Measurements from ENCODE around the gene BBOX1. TPM values are rescaled to one million over a fixed set of nuclear protein-coding genes. Genes with fewer than 3 reads are reported as not detected.

BBOX1 gene
- total and polyA plus RNA-seq, 9 donors: 0.04 to 2.3 (median 0.52) TPM; not detected in 3

- TF ChIP-seq, protein P1, sequence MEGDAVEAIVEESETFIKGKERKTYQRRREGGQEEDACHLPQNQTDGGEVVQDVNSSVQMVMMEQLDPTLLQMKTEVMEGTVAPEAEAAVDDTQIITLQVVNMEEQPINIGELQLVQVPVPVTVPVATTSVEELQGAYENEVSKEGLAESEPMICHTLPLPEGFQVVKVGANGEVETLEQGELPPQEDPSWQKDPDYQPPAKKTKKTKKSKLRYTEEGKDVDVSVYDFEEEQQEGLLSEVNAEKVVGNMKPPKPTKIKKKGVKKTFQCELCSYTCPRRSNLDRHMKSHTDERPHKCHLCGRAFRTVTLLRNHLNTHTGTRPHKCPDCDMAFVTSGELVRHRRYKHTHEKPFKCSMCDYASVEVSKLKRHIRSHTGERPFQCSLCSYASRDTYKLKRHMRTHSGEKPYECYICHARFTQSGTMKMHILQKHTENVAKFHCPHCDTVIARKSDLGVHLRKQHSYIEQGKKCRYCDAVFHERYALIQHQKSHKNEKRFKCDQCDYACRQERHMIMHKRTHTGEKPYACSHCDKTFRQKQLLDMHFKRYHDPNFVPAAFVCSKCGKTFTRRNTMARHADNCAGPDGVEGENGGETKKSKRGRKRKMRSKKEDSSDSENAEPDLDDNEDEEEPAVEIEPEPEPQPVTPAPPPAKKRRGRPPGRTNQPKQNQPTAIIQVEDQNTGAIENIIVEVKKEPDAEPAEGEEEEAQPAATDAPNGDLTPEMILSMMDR (IDR thresholded peaks at IDR 0.05): no peak
- no peak for TF ChIP-seq EP300 (IDR thresholded peaks at IDR 0.05)
- TF ChIP-seq POLR2A (IDR thresholded peaks at IDR 0.05): no peak
- Histone ChIP-seq H3K27ac (no peak overlapping the region), H3K4me1 (ENCODE audit: insufficient read depth) (no peaks in the 10 kb centered on the region), H3K27me3 (no peaks in the 10 kb centered on the region), H3K4me3 (no peak overlapping the region), H3K36me3 (no peaks in the 10 kb centered on the region), H3K9me3 (no peaks in the 10 kb centered on the region)
- no peak for DNase-seq
- intact Hi-C loops (cut with DNase I): no loop called here
- 25 to 39% (median 32%) methylated on average over 2 of the region's 2 CpGs for WGBS, 3 donors
Measured at GRCh38 chr11:27094120-27094519, 53.5 kb downstream of the BBOX1 start.

DNA sequence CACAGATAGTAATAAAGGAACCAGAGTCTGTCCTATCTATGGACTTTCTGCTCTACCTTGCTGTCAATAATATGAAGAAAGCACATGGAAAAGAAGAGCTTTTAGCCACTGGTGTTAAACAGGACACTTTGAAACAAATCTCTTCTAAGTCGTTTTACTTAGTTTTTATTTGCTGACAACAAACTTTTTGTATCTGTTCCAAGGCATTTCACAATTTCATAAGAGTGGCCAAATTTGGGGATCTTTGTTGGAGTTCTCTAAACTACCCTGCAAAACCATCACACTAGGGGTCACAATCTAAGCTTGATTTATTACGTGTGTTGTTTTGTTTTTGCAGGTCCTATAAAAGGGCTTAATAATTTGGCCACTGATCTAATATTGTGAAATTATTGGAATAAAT is 54.4 kb downstream of the BBOX1 start:
- H3K36me3 ChIP-seq: no peaks in the 10 kb centered on the region
- no peak overlapping the region for H3K27ac ChIP-seq
- H3K4me3 ChIP-seq: no peak overlapping the region
- TF ChIP-seq POLR2A (IDR thresholded peaks at IDR 0.05) (no peak), EP300 (IDR thresholded peaks at IDR 0.05) (no peak)
- TF ChIP-seq, protein P1 (IDR thresholded peaks at IDR 0.05): no peak
- 31 to 37% (median 32%) methylated on average over 2 of the region's 2 CpGs for WGBS, 3 donors
- no peaks in the 10 kb centered on the region for H3K4me1 ChIP-seq (ENCODE audit: insufficient read depth)
- no peaks in the 10 kb centered on the region for H3K9me3 ChIP-seq
- H3K27me3 ChIP-seq: no peaks in the 10 kb centered on the region
- intact Hi-C loops (cut with DNase I): no loop called here
- no peak for DNase-seq

- WGBS, 3 donors: 10 to 11% (median 11%) methylated on average over 1 of the region's 1 CpG
- H3K9me3 ChIP-seq: no peaks in the 10 kb centered on the region
- H3K27me3 ChIP-seq: no peaks in the 10 kb centered on the region
- no peaks in the 10 kb centered on the region for H3K36me3 ChIP-seq
- DNase-seq: no peak
- intact Hi-C loops (cut with DNase I): no loop called here
- no peaks in the 10 kb centered on the region for H3K4me1 ChIP-seq (ENCODE audit: insufficient read depth)
- H3K4me3 ChIP-seq: no peak overlapping the region
- H3K27ac ChIP-seq: no peak overlapping the region
- TF ChIP-seq EP300 (IDR thresholded peaks at IDR 0.05) (no peak), POLR2A (IDR thresholded peaks at IDR 0.05) (no peak)
- TF ChIP-seq, protein P1 (IDR thresholded peaks at IDR 0.05): no peak
Measured at GRCh38 chr11:27095887-27096286, 55.3 kb downstream of the BBOX1 start.

DNA sequence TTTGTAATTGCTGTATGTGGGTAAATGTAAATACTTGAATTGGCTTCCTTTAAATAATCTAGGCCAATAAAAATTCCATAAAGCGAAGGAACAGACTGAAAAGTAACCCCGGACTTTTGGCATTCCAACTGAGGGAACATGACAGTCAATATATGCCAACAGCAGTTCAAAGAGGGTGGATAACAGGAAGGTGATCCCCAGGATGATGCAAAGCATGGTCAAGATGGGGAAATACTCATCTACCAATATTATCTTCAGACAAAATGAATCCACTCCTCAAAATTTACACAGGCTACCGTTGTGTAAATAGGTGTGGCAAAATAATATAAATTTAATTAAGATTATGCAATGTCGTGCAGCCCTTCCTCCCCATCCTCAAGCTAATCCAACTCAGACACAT is 56.9 kb downstream of the BBOX1 start:
- no peak for TF ChIP-seq EP300 (IDR thresholded peaks at IDR 0.05)
- no peak for TF ChIP-seq POLR2A (IDR thresholded peaks at IDR 0.05)
- TF ChIP-seq, protein P1 (IDR thresholded peaks at IDR 0.05): no peak
- intact Hi-C loops (cut with DNase I): no loop called here
- no peaks in the 10 kb centered on the region for H3K4me1 ChIP-seq (ENCODE audit: insufficient read depth)
- H3K27ac ChIP-seq: no peak overlapping the region
- H3K27me3 ChIP-seq: no peaks in the 10 kb centered on the region
- no peak for DNase-seq
- 91% methylated on average over 4 of the region's 4 CpGs for WGBS, 3 donors
- H3K9me3 ChIP-seq: no peaks in the 10 kb centered on the region
- no peaks in the 10 kb centered on the region for H3K36me3 ChIP-seq
- no peak overlapping the region for H3K4me3 ChIP-seq

GRCh38 chr11:27100534-27100933 is 59.9 kb downstream of the BBOX1 start:
- intact Hi-C loops (cut with DNase I): no loop called here
- Histone ChIP-seq H3K9me3 (no peaks in the 10 kb centered on the region), H3K4me3 (no peak overlapping the region), H3K36me3 (no peaks in the 10 kb centered on the region), H3K4me1 (ENCODE audit: insufficient read depth) (no peaks in the 10 kb centered on the region), H3K27ac (no peak overlapping the region), H3K27me3 (no peaks in the 10 kb centered on the region)
- no peak for DNase-seq
- TF ChIP-seq, protein P1 (IDR thresholded peaks at IDR 0.05): no peak
- no peak for TF ChIP-seq EP300 (IDR thresholded peaks at IDR 0.05)
- TF ChIP-seq POLR2A (IDR thresholded peaks at IDR 0.05): no peak
